ENCODE measurements around the gene NEDD4L.

DNA sequence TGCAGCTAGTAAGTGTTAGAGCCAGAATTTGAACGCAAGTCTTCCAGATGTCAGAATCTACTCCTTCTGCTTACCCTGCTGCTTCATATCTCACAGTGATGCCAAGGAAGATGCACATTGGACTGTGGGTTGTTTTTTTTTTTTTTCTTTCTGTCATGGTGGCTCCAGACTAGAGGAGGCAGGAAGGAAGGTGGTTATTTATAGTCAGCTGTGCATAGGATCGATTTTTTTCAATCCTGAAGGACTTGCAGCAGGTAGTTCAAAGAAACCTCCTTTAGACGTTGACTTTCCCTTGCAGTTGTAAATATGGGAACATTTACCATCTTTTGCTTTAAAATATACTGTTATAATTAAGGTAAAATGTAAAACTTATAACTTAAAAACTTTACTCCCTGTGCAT is 17.3 kb downstream of the NEDD4L start:
- TF ChIP-seq, protein P1, sequence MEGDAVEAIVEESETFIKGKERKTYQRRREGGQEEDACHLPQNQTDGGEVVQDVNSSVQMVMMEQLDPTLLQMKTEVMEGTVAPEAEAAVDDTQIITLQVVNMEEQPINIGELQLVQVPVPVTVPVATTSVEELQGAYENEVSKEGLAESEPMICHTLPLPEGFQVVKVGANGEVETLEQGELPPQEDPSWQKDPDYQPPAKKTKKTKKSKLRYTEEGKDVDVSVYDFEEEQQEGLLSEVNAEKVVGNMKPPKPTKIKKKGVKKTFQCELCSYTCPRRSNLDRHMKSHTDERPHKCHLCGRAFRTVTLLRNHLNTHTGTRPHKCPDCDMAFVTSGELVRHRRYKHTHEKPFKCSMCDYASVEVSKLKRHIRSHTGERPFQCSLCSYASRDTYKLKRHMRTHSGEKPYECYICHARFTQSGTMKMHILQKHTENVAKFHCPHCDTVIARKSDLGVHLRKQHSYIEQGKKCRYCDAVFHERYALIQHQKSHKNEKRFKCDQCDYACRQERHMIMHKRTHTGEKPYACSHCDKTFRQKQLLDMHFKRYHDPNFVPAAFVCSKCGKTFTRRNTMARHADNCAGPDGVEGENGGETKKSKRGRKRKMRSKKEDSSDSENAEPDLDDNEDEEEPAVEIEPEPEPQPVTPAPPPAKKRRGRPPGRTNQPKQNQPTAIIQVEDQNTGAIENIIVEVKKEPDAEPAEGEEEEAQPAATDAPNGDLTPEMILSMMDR (IDR thresholded peaks at IDR 0.05) = no peak
- TF ChIP-seq POLR2A (IDR thresholded peaks at IDR 0.05) = no peak

Data from adrenal gland (tissue), 5 donors.